EL (cell line): Measurements from ENCODE around the gene ATP2B2.
A peak's percentile ranks its signal among the peaks of the same experiment; 100 is the strongest.

Experiments
- DNase-seq: peaks from one replicate; pipeline ENCODE4 v3.0.0-alpha.2; 2016

ATP2B2 gene

GRCh38 chr3:10357095-10357494 lies 148.3 kb downstream of the ATP2B2 start:
- DNase-seq: no peak

- no peak for DNase-seq
Measured at GRCh38 chr3:10356461-10356981, 148.9 kb downstream of the ATP2B2 start.

GRCh38 chr3:10354361-10355015 lies 150.9 kb downstream of the ATP2B2 start:
- DNase-seq: peak; percentile 42

GRCh38 chr3:10353661-10354360 lies 151.6 kb downstream of the ATP2B2 start:
- DNase-seq: peak; percentile 34

GRCh38 chr3:10353160-10353559 lies 152.2 kb downstream of the ATP2B2 start:
- no peak for DNase-seq

GRCh38 chr3:10352146-10352911 lies 153.1 kb downstream of the ATP2B2 start:
- peak; percentile 90 for DNase-seq

GRCh38 chr3:10351013-10351735 lies 154.2 kb downstream of the ATP2B2 start:
- no peak for DNase-seq

GRCh38 chr3:10350324-10350985 lies 154.9 kb downstream of the ATP2B2 start:
- DNase-seq: no peak

GRCh38 chr3:10349801-10350200 lies 155.6 kb downstream of the ATP2B2 start:
- DNase-seq: no peak

- no peak for DNase-seq
Measured at GRCh38 chr3:10348404-10348721, 157.0 kb downstream of the ATP2B2 start.

GRCh38 chr3:10347648-10348403 lies 157.6 kb downstream of the ATP2B2 start:
- DNase-seq: no peak

GRCh38 chr3:10345911-10346310 lies 159.5 kb downstream of the ATP2B2 start:
- no peak for DNase-seq

GRCh38 chr3:10344944-10345575 lies 160.3 kb downstream of the ATP2B2 start:
- no peak for DNase-seq

- DNase-seq: peak; percentile 51
Measured at GRCh38 chr3:10344147-10344943, 161.0 kb downstream of the ATP2B2 start.

GRCh38 chr3:10343526-10343925 lies 161.9 kb downstream of the ATP2B2 start:
- no peak for DNase-seq

GRCh38 chr3:10342781-10343180 lies 162.6 kb downstream of the ATP2B2 start:
- no peak for DNase-seq

GRCh38 chr3:10341901-10342398 lies 163.4 kb downstream of the ATP2B2 start:
- DNase-seq: no peak

GRCh38 chr3:10340476-10340875 lies 164.9 kb downstream of the ATP2B2 start:
- no peak for DNase-seq

GRCh38 chr3:10340046-10340445 lies 165.3 kb downstream of the ATP2B2 start:
- DNase-seq: no peak

GRCh38 chr3:10339376-10339955 lies 165.9 kb downstream of the ATP2B2 start:
- DNase-seq: no peak
